ENCODE measurements around the gene KRTAP4-5.
"Not testable (repeated sequence)": the region's sequence is repeated elsewhere in the genome, so short reads cannot be mapped to it uniquely, and the experiment has no call there.

DNA sequence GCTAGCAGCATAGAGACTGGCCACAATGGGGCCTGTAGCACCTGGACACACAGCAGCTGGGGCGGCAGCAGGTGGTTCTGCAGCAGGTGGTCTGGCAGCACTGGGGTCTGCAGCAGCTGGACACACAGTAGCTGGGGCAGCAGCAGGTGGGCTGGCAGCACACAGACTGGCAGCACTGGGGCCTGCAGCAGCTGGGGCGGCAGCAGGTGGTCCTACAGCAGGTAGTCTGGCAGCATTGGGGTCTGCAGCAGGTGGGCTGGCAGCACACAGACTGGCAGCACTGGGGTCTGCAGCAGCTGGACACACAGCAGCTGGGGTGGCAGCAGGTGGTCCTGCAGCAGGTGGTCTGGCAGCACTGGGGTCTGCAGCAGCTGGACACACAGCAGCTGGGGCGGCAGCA is 10.6 kb upstream of the KRTAP4-5 start:
- TF ChIP-seq, protein P1, sequence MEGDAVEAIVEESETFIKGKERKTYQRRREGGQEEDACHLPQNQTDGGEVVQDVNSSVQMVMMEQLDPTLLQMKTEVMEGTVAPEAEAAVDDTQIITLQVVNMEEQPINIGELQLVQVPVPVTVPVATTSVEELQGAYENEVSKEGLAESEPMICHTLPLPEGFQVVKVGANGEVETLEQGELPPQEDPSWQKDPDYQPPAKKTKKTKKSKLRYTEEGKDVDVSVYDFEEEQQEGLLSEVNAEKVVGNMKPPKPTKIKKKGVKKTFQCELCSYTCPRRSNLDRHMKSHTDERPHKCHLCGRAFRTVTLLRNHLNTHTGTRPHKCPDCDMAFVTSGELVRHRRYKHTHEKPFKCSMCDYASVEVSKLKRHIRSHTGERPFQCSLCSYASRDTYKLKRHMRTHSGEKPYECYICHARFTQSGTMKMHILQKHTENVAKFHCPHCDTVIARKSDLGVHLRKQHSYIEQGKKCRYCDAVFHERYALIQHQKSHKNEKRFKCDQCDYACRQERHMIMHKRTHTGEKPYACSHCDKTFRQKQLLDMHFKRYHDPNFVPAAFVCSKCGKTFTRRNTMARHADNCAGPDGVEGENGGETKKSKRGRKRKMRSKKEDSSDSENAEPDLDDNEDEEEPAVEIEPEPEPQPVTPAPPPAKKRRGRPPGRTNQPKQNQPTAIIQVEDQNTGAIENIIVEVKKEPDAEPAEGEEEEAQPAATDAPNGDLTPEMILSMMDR (IDR thresholded peaks at IDR 0.05), result not testable (repeated sequence)
- not testable (repeated sequence) for TF ChIP-seq POLR2A (IDR thresholded peaks at IDR 0.05)

Measured in lower leg skin (tissue), 3 donors.